HEK293 (cell line): ENCODE results near the gene RHOT1.
A peak's percentile ranks its signal among the peaks of the same experiment; 100 is the strongest.

ENCODE experiments used
- AEBP2 ChIP-seq: fragments of 450-650 bp; formaldehyde crosslinking; IDR thresholded peaks from 2 replicates; pipeline ENCODE4 v1.5.1; 2016; ENCODE audit warnings: missing biosample characterization, missing genetic modification characterization, borderline replicate concordance
- ATF2 ChIP-seq: fragments of 450-650 bp; formaldehyde crosslinking; IDR thresholded peaks from 2 replicates; pipeline ENCODE4 v1.5.1; 2016; ENCODE audit warnings: missing biosample characterization, missing genetic modification characterization, low read depth
- REST ChIP-seq: fragments of 450-650 bp; formaldehyde crosslinking; IDR thresholded peaks from 2 replicates; pipeline ENCODE4 v1.5.1; 2016; ENCODE audit warnings: missing biosample characterization, missing genetic modification characterization
- SALL2 ChIP-seq: fragments of 450-650 bp; formaldehyde crosslinking; IDR thresholded peaks from 2 replicates; pipeline ENCODE4 v1.5.0; 2017; ENCODE audit warnings: missing biosample characterization, mild to moderate bottlenecking, missing genetic modification characterization, borderline replicate concordance
- ZBTB26 ChIP-seq: fragments of 450-650 bp; formaldehyde crosslinking; optimal IDR thresholded peaks from 2 replicates; pipeline ENCODE3; 2016; ENCODE audit warnings: missing biosample characterization, mild to moderate bottlenecking, missing genetic modification characterization
- ZNF274 ChIP-seq, 2 experiments: fragments of 200-500 bp in 1 of 2; fragments of 450-650 bp in 1 of 2; sonication (Bioruptor generic) in 1 of 2; formaldehyde crosslinking in 1 of 2; IDR thresholded peaks; 2 replicates each; pipeline versions ENCODE4 v1.5.1 to v1.6.1; 2014 to 2016; ENCODE audit warnings: borderline replicate concordance in 1 of 2, inconsistent platforms in 1 of 2, low read length in 1 of 2, missing biosample characterization in 1 of 2, missing genetic modification characterization in 1 of 2
- ZNF704 ChIP-seq: fragments of 450-650 bp; formaldehyde crosslinking; IDR thresholded peaks from 2 replicates; pipeline ENCODE4 v1.5.1; 2016; ENCODE audit warnings: missing biosample characterization, missing genetic modification characterization
- TF ChIP-seq, protein P1 (sequence below): fragments of 450-650 bp; formaldehyde crosslinking; IDR thresholded peaks from 2 replicates; pipeline ENCODE4 v1.5.1; 2016; ENCODE audit warnings: missing biosample characterization, missing genetic modification characterization
- TF ChIP-seq, protein P2 (sequence below): fragments of 450-650 bp; formaldehyde crosslinking; IDR thresholded peaks from 2 replicates; pipeline ENCODE4 v1.5.1; 2016; ENCODE audit warnings: missing biosample characterization, missing genetic modification characterization
- TF ChIP-seq, protein P3 (sequence below): sonication (generic); formaldehyde crosslinking; IDR thresholded peaks from 2 replicates; pipeline ENCODE4 v1.8.1; 2022; ENCODE audit warnings: mild to moderate bottlenecking, moderate library complexity, missing genetic modification reagents

- TF ChIP-seq, protein P1, sequence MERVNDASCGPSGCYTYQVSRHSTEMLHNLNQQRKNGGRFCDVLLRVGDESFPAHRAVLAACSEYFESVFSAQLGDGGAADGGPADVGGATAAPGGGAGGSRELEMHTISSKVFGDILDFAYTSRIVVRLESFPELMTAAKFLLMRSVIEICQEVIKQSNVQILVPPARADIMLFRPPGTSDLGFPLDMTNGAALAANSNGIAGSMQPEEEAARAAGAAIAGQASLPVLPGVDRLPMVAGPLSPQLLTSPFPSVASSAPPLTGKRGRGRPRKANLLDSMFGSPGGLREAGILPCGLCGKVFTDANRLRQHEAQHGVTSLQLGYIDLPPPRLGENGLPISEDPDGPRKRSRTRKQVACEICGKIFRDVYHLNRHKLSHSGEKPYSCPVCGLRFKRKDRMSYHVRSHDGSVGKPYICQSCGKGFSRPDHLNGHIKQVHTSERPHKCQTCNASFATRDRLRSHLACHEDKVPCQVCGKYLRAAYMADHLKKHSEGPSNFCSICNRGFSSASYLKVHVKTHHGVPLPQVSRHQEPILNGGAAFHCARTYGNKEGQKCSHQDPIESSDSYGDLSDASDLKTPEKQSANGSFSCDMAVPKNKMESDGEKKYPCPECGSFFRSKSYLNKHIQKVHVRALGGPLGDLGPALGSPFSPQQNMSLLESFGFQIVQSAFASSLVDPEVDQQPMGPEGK (tag by site-specific recombination) = no peak
- TF ChIP-seq ATF2 (tag by site-specific recombination) (no peak), ZNF704 (tag by site-specific recombination) (no peak), REST (tag by site-specific recombination) (no peak), SALL2 (tag by site-specific recombination) (no peak), ZNF274 (IDR thresholded peaks at IDR 0.05; ENCODE audit: low read length) (no peak), ZNF274 (tag by site-specific recombination; IDR thresholded peaks at IDR 0.05; ENCODE audit: borderline replicate concordance) (no peak), AEBP2 (tag by site-specific recombination) (no peak), ZBTB26 (tag by site-specific recombination) (peak; percentile 34)
- TF ChIP-seq, protein P2, sequence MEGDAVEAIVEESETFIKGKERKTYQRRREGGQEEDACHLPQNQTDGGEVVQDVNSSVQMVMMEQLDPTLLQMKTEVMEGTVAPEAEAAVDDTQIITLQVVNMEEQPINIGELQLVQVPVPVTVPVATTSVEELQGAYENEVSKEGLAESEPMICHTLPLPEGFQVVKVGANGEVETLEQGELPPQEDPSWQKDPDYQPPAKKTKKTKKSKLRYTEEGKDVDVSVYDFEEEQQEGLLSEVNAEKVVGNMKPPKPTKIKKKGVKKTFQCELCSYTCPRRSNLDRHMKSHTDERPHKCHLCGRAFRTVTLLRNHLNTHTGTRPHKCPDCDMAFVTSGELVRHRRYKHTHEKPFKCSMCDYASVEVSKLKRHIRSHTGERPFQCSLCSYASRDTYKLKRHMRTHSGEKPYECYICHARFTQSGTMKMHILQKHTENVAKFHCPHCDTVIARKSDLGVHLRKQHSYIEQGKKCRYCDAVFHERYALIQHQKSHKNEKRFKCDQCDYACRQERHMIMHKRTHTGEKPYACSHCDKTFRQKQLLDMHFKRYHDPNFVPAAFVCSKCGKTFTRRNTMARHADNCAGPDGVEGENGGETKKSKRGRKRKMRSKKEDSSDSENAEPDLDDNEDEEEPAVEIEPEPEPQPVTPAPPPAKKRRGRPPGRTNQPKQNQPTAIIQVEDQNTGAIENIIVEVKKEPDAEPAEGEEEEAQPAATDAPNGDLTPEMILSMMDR = peak; percentile 14; the same call in 1 of the 2 replicates
- TF ChIP-seq, protein P3, sequence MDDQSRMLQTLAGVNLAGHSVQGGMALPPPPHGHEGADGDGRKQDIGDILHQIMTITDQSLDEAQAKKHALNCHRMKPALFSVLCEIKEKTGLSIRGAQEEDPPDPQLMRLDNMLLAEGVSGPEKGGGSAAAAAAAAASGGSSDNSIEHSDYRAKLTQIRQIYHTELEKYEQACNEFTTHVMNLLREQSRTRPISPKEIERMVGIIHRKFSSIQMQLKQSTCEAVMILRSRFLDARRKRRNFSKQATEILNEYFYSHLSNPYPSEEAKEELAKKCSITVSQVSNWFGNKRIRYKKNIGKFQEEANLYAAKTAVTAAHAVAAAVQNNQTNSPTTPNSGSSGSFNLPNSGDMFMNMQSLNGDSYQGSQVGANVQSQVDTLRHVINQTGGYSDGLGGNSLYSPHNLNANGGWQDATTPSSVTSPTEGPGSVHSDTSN (CRISPR knock-in tag) = no peak
Measured at GRCh38 chr17:32265192-32265923, 123.1 kb downstream of the RHOT1 start, which contains the start of gene RHBDL3.
